Activated CD8-positive, alpha-beta memory T cell treated with anti-CD3 and anti-CD28 coated beads, Interleukin-2, amount 50 U/mL, for 1 hour (primary cell): ENCODE measurements around the gene FZD4.
"Not testable (repeated sequence)": the region's sequence is repeated elsewhere in the genome, so short reads cannot be mapped to it uniquely, and the experiment has no call there.

ENCODE experiments used
- DNase-seq: peaks from one replicate; pipeline ENCODE4 v3.0.0-alpha.2; 2020; ENCODE audit errors: extremely low read depth

Gene FZD4

GRCh38 chr11:86977441-86978050 is 22.4 kb upstream of the FZD4 start:
- no peak for DNase-seq

GRCh38 chr11:86972734-86973133 is 17.5 kb upstream of the FZD4 start:
- no peak for DNase-seq

- DNase-seq: no peak
These were observed 14.1 kb upstream of the FZD4 start for GRCh38 chr11:86969258-86969657.

- not testable (repeated sequence) for DNase-seq
These were observed 12.4 kb upstream of the FZD4 start for GRCh38 chr11:86967601-86968000.

- DNase-seq: no peak
These were observed 2.9 kb upstream of the FZD4 start for GRCh38 chr11:86957976-86958646.

GRCh38 chr11:86956905-86957195 is 1.7 kb upstream of the FZD4 start:
- DNase-seq: no peak

GRCh38 chr11:86955111-86955360 is 159 bp downstream of the FZD4 start:
- DNase-seq: no peak

GRCh38 chr11:86954269-86955110 is 705 bp downstream of the FZD4 start:
- DNase-seq: no peak

- DNase-seq: no peak
These were observed 2.8 kb downstream of the FZD4 start for GRCh38 chr11:86952221-86952875.

GRCh38 chr11:86951706-86952105 is 3.5 kb downstream of the FZD4 start:
- no peak for DNase-seq

GRCh38 chr11:86950661-86950995 is 4.6 kb downstream of the FZD4 start:
- no peak for DNase-seq

- DNase-seq: no peak
These were observed 5.1 kb downstream of the FZD4 start for GRCh38 chr11:86949995-86950660.

- no peak for DNase-seq
These were observed 6.5 kb downstream of the FZD4 start for GRCh38 chr11:86948733-86949132.

GRCh38 chr11:86947541-86947940 is 7.7 kb downstream of the FZD4 start:
- DNase-seq: no peak

- not testable (repeated sequence) for DNase-seq
These were observed 11.7 kb downstream of the FZD4 start for GRCh38 chr11:86943505-86943904.

GRCh38 chr11:86941871-86942599 is 13.2 kb downstream of the FZD4 start:
- DNase-seq: no peak

- no peak for DNase-seq
These were observed 13.9 kb downstream of the FZD4 start for GRCh38 chr11:86941077-86941870.

GRCh38 chr11:86940122-86940777 is 14.9 kb downstream of the FZD4 start:
- no peak for DNase-seq

- DNase-seq: no peak
These were observed 16.0 kb downstream of the FZD4 start for GRCh38 chr11:86938900-86939880.
